GM18858 (cell line): ENCODE results near the gene PCDHA9.

Experiments
- ATAC-seq: cut with Tn5 transposase; IDR thresholded peaks from one replicate; pipeline ENCODE4 v1.9.1; 2021; ENCODE audit not compliant: unreplicated experiment

Gene PCDHA9

GRCh38 chr5:140877262-140877581, 29.0 kb downstream of the PCDHA9 start:
- no peak for ATAC-seq

GRCh38 chr5:140881889-140882590, 33.9 kb downstream of the PCDHA9 start, which contains the start of gene PCDHA13:
Gene PCDHA13, plus strand, starts transcription at chr5:140882124. Its CDS starts 145 bp downstream, at chr5:140882269.
- no peak for ATAC-seq

- ATAC-seq: no peak
Observed at GRCh38 chr5:140882591-140882899, 34.4 kb downstream of the PCDHA9 start.

GRCh38 chr5:140883373-140883772, 35.2 kb downstream of the PCDHA9 start:
- ATAC-seq: no peak

- ATAC-seq: no peak
Observed at GRCh38 chr5:140883927-140884697, 35.9 kb downstream of the PCDHA9 start.
